Urinary bladder (tissue), 4 donors: ENCODE data around the gene ACAD9. TPM values are rescaled to one million over a fixed set of nuclear protein-coding genes. Genes with fewer than 3 reads are reported as not detected.
"Not testable (repeated sequence)": the region's sequence is repeated elsewhere in the genome, so short reads cannot be mapped to it uniquely, and the experiment has no call there.

Experiments
- DNase-seq: peaks from one replicate; pipeline ENCODE4 v3.0.0-alpha.2; 2015; ENCODE audit errors: extremely low spot score
- H3K27ac ChIP-seq: one replicate; pipeline ENCODE4 v1.5.1; 2013; ENCODE audit warnings: low read depth, mild to moderate bottlenecking, moderate library complexity
- H3K36me3 ChIP-seq: one replicate; pipeline ENCODE4 v1.6.1; 2013; ENCODE audit warnings: mild to moderate bottlenecking, moderate library complexity; ENCODE audit not compliant: insufficient read depth
- H3K4me1 ChIP-seq: one replicate; pipeline ENCODE4 v1.6.1; 2013; ENCODE audit warnings: mild to moderate bottlenecking, moderate library complexity; ENCODE audit not compliant: insufficient read depth
- H3K4me3 ChIP-seq: one replicate; pipeline ENCODE4 v1.5.1; 2013; ENCODE audit warnings: low read depth, low read length
- WGBS: extraction: QIAGEN DNeasy Blood & Tissue Kit; methylation state at CpG from one replicate; pipeline ENCODE4 v1.1.7; 2013; 5-methylcytosine and 5-hydroxymethylcytosine counted together
- polyA plus RNA-seq: library from polyadenylated mRNA; stranded (reverse); fragments of 200-250 nt; gene quantifications from one replicate; pipeline ENCODE4 v1.2.3, GENCODE V29; 2013
- total RNA-seq: library from RNA; depleted of rRNA; stranded (reverse); fragments of >200 nt; gene quantifications from one replicate; pipeline ENCODE4 v1.2.3, GENCODE V29; 2014
- donor health status: healthy with polysubstance abuse.
- donor health status: healthy.

ACAD9 gene
- total and polyA plus RNA-seq, 2 donors = 26.4 to 33.1 TPM

DNA sequence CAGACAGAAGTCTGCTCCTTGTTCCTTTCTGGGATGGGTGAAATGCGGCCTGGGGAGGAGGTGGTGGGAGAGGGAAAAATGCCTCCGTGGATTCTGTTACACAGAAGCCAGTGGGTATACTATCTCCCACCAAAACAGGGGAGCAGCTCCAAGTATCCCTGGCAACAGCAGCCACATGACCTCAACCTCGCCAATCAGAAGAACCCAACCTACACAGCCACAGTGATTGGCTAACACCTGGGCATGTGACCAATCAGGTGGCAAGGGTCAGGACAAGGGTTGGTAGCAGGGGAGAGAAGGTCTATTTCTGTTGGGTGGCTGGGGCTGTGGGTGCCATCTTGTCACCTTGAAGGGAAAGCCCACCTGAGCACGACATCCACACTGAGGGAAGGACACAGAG, 9.1 kb upstream of the ACAD9 start:
- 90% methylated on average over 4 of the region's 4 CpGs for WGBS
- Histone ChIP-seq H3K4me1 (no peaks in the 10 kb centered on the region), H3K36me3 (no peaks in the 10 kb centered on the region), H3K4me3 (no peak overlapping the region), H3K27ac (no peak overlapping the region)
- DNase-seq = no peak

DNA sequence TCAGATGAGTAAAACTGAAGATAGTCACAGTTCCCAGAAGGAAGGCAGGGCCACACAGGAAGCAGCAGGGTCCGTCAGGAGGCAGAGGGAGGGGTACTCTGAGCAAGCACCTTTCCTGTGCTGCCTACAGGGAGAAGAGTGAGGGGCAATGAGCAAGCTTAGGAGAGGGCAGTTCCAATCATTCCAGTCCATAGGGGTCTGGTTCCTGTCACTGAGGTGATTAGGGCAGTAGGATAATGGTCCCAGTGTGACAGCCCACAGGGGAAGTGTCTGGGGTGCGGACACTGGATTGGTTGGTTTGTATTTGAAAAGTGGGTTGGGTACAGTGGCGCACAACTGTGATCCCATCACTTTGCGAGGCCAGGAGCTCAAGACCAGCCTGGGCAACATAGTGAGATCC, 7.1 kb upstream of the ACAD9 start:
- Histone ChIP-seq H3K36me3 (no peaks in the 10 kb centered on the region), H3K27ac (no peak overlapping the region), H3K4me1 (no peaks in the 10 kb centered on the region), H3K4me3 (no peak overlapping the region)
- WGBS = 86% methylated on average over 4 of the region's 4 CpGs
- DNase-seq = no peak

DNA sequence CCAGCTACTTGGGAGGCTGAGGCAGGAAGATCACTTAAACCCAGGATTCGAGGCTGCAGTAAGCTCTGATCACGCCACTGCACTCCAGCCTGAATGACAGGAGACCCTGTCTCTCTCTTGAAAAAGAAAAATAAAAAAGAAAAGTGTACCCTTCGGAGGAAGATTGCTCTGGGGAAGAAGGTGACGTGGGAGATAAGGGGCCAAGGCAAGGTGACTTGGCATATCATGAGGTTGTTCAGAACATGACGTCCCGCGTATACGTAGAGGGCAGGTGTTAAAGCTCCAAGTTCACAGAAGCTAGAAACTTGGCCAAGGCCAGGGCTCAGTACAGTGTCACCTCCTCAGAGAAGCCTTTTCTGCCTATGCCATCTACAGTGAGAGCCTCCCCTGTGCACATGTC, 6.7 kb upstream of the ACAD9 start:
- Histone ChIP-seq H3K27ac (no peak overlapping the region), H3K4me3 (no peak overlapping the region)
- WGBS = 86% methylated on average over 8 of the region's 8 CpGs

DNA sequence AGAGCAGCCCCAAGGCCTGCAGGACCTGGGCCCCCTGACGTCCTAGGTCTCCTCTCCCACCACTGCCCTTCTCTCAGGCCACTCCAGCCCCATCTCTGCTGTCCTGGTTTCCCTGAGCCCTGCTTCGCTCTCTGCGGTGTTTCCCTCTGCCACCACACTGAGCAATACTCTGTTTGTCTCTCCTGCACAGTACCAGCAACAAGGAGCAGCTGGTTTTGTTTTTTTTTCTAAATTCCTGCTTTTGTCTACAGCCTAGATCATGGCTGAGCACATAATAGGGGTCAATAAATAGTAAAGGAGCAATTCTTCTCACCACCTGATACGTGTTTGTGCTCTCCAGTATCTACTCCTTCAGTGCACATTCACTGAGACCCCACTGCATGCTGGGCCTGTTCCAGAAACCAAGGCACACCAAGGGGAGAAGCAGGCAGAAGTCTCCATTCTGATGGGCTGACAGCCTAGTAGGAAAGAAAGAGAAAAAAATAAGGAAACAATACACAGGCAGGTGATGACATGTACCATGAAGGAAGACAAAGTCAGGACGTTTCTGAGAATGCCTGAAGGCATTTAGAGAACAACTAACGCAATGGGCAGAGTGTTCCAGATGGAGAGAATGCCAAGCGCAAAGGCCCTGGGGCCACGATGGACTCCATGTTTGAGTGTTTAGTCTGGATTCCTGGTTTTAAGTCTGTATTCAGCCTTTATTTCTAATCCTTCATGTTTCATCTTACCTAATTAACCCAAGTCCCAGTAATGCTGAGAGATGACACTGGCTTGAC, 6.0 kb upstream of the ACAD9 start:
- DNase-seq = no peak
- Histone ChIP-seq H3K4me3 (no peak overlapping the region), H3K27ac (no peak overlapping the region), H3K36me3 (no peaks in the 10 kb centered on the region), H3K4me1 (no peaks in the 10 kb centered on the region)
- 65% methylated on average over 8 of the region's 8 CpGs for WGBS

More for the DNA sequence above, 6.7 kb upstream of the ACAD9 start:
- Histone ChIP-seq H3K36me3 (no peaks in the 10 kb centered on the region), H3K4me1 (no peaks in the 10 kb centered on the region)
- DNase-seq = no peak

DNA sequence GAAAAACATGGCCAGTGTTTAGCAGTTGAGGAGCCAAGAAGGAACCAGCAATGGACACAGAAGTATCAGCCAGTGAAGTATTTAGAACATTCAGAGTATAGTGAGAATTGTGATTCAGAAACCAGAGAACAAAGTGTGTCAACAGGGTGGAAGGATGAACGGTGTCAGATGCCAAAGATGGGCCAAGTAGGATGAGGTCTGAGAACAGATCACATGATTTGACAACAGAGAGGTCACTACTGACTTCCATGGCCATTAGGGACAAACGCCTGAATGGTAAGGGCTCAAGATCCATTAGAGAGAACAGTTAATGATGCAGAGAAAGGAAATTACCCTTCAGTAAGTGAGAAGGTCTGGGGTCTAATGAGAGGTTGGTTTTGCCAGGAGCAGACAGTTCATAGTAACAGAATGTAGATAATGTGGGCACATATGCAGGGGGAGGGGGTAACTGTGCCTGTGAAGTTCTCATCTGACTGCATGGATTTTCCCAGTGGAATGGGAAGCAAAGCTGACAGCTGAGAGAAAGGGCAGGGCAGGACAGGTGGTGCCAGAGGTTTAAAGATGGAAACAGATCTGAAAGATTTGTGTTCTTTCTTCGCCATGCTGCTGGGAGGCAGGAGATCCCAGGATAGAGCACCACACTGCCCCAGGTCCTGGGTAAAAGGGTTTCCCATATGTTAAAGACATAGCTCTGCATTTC, 4.8 kb upstream of the ACAD9 start:
- Histone ChIP-seq H3K4me1 (no peaks in the 10 kb centered on the region), H3K36me3 (no peaks in the 10 kb centered on the region), H3K27ac (no peak overlapping the region), H3K4me3 (no peak overlapping the region)
- DNase-seq = no peak
- WGBS = 46% methylated on average over 3 of the region's 3 CpGs

DNA sequence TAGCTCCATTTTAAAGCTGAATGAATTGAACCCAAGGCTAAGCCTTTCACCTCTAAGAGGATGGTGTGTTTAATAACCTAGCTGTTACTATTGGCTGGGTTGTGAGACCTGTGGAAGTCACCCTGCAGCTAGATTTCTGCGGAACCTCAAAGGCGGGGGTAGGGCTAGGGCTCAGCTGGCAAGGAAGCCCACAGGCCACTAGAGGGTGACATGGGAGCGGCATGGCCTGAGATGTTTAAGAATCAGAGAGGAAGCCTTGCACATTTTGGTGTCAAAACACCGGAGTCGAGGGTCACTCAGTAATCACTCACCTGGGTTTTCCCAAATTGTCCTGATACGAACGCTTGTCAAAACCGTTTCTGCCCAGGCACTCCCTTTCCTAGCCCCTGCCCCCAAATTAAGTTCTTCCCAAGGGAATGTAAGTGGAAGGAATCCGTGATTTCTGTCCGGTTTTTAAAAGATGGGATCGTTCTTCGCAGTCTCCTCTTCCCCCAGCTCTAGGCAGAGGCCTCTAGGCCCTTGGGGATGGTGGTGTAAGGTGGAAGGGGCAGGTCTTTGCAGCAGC, 3.8 kb upstream of the ACAD9 start:
- Histone ChIP-seq H3K4me3 (no peak overlapping the region), H3K4me1 (no peaks in the 10 kb centered on the region), H3K36me3 (no peaks in the 10 kb centered on the region), H3K27ac (no peak overlapping the region)
- no peak for DNase-seq
- WGBS = 45% methylated on average over 12 of the region's 12 CpGs

DNA sequence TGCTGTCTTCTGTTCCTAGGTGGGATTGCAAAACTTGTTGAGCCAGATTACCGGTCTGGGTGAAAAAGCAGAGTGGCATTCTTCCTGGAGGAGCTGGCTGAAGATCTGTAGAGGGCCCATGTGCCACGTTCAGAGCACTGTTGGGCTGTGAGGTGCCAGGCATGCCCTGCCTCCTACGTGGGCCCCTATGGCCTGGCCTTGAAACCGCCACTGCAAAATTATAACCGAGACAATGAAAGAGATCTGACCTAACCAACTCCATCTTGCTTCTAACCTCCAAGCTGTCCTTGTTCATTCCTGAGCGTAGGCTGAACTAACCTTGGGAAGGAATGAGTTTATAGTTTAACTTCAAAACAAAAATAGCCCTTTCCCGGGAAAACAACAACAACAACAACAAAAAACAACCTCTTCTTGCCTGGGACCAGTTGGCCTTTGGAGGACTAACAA, 1.4 kb upstream of the ACAD9 start:
- DNase-seq = no peak
- H3K4me1 ChIP-seq = no peaks in the 10 kb centered on the region
- no peak overlapping the region for H3K4me3 ChIP-seq
- peak overlapping the region; percentile 27 for H3K27ac ChIP-seq
- WGBS = 76% methylated on average over 7 of the region's 7 CpGs
- no peaks in the 10 kb centered on the region for H3K36me3 ChIP-seq

DNA sequence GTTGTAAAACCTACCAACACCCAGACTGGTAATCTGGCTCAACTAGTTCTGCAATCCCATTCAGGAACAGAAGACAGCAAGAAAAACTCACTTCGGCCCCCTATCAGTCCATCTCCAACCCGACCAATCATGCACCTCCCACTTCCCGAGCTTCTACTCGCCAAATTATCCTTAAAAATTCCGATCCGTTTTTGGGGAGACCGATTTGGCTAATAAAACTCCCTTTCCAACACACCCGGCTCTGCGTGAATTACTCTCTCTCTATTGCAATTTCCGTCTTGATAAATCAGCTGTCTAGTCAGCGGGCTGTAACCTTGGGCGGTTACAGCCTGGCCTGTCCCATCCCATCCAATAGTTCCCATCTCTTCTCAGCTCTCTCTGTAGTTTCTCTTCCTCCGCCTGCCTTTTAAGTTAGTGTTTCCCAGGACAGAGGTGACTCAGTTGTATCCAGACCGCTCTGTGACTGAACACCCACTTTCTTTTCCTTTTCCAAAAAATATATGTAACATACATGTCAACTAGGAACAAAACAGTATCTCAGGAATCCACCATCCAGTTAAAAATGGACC, 780 bp upstream of the ACAD9 start:
- Histone ChIP-seq H3K27ac (peak overlapping the region; percentile 96), H3K36me3 (no peaks in the 10 kb centered on the region), H3K4me1 (no peaks in the 10 kb centered on the region), H3K4me3 (peak overlapping the region; percentile 63)
- WGBS = under 1% methylated on average over 14 of the region's 14 CpGs
- peak; percentile 11 for DNase-seq

DNA sequence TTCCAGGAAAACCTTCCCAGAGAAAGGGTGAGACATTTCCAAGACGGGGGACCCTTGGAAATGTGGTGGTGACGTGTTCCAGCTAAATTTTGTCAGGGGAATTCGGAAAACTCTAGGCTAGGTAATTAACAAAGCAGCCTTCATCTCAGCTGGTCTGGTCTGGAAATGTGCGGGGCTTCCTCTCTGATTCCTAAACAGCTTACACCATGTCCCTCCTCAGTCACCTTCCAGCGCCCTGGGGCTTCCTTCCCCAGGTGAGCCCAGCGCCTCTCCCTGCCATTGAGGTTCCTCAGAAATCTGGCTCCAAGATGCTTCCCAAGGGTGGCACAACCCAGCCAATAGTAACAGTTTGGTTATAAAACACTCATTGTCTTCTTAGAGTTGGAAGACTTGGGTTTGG, 571 bp downstream of the ACAD9 start:
- H3K27ac ChIP-seq = peak overlapping the region; percentile 96
- peak overlapping the region; percentile 63 for H3K4me3 ChIP-seq
- peaks cover 2% of the 10 kb centered on the region for H3K4me1 ChIP-seq
- no peak for DNase-seq
- H3K36me3 ChIP-seq = no peaks in the 10 kb centered on the region
- 2% methylated on average over 6 of the region's 6 CpGs for WGBS

DNA sequence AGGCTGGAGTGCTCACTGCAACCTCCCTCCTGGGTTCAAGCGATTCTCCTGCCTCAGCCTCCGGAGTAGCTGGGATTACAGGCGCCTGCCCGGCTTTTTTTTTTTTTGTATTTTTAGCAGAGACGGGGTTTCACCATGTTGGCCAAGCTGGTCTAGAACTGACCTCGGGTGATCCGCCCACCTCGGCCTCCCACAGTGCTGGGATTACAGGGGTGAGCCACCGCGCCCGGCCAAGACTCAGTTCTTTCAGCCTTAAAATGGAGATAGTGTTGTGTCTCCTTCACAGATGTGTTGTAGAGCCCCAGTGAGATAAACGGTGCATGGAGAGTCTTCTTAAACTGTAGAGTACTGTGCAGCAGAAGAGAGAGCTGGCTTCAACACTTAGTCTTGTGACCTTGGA, 1.0 kb downstream of the ACAD9 start:
- not testable (repeated sequence) for H3K36me3 ChIP-seq, H3K4me1 ChIP-seq, DNase-seq, H3K4me3 ChIP-seq, H3K27ac ChIP-seq
- 77% methylated on average over 12 of the region's 12 CpGs for WGBS

DNA sequence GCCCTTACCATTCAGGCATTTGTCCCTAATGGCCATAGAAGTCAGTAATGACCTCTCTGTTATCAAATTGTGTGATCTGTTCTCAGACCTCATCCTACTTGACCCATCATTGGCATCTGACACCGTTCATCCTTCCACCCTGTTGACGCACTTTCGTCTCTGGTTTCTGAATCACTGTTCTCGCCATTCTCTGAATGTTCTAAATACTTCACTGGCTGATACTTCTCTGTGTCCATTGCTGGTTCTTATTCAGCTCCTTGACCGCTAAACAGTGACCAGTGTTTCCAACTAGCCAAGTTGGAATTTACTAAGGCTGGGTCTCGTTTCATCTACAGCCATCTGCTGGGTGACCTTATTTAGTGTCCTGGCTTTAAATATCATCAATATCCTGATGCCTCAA, 2.2 kb downstream of the ACAD9 start:
- Histone ChIP-seq H3K27ac (no peak overlapping the region), H3K4me1 (peaks cover 2% of the 10 kb centered on the region), H3K4me3 (no peak overlapping the region), H3K36me3 (no peaks in the 10 kb centered on the region)
- DNase-seq = no peak
- WGBS = 90% methylated on average over 6 of the region's 6 CpGs

DNA sequence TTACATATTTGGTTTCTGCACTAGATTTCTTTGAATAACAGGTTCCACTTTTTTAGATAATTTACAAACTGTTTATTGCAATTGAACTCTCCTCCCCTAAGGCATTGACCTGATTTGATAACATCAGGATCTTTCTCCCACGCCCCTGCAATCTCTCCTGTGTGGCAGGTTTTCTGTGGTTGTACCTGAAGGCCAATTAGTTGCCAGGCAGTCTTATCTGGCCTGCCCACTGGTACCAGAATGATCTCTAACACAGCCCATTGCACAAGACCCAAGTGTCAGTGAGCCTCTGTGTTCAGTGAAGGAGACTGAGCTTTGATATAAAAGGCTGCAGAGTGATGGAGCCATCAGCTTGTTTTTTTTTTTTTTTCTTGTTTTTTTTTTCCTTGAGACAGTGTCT, 3.3 kb downstream of the ACAD9 start:
- Histone ChIP-seq H3K4me1 (peaks cover 2% of the 10 kb centered on the region), H3K27ac (no peak overlapping the region), H3K4me3 (no peak overlapping the region), H3K36me3 (no peaks in the 10 kb centered on the region)
- DNase-seq = no peak
- 92% methylated on average over 1 of the region's 1 CpG for WGBS

DNA sequence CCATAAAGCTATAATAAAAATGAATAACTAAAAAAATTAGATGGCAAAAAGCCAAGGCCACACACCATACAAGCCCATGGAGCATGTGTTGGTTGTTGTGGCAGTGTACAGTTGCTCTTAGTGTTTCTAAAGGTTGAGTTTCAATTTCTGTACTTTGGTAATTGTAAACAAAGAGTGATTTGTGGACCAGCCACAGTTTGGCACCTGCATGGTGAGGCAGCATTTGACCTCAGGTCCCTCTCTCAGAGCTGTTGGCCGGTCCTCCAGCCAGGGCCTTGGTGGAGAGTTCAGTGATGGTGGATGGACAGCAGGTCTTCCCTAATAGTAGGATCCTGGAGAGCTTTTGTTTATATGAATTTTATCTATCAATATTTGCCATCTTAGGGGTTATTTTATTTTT, 5.6 kb downstream of the ACAD9 start:
- Histone ChIP-seq H3K36me3 (no peaks in the 10 kb centered on the region), H3K4me3 (no peak overlapping the region), H3K4me1 (peaks cover 2% of the 10 kb centered on the region), H3K27ac (no peak overlapping the region)
- 100% methylated on average over 1 of the region's 1 CpG for WGBS
- no peak for DNase-seq
